Measurements from ENCODE around the gene ZNF124.

- TF ChIP-seq POLR2AphosphoS5 (IDR thresholded peaks at IDR 0.05) (no peak), POLR2A (IDR thresholded peaks at IDR 0.05) (no peak), EP300 (IDR thresholded peaks at IDR 0.05) (no peak)
- TF ChIP-seq, protein P1, sequence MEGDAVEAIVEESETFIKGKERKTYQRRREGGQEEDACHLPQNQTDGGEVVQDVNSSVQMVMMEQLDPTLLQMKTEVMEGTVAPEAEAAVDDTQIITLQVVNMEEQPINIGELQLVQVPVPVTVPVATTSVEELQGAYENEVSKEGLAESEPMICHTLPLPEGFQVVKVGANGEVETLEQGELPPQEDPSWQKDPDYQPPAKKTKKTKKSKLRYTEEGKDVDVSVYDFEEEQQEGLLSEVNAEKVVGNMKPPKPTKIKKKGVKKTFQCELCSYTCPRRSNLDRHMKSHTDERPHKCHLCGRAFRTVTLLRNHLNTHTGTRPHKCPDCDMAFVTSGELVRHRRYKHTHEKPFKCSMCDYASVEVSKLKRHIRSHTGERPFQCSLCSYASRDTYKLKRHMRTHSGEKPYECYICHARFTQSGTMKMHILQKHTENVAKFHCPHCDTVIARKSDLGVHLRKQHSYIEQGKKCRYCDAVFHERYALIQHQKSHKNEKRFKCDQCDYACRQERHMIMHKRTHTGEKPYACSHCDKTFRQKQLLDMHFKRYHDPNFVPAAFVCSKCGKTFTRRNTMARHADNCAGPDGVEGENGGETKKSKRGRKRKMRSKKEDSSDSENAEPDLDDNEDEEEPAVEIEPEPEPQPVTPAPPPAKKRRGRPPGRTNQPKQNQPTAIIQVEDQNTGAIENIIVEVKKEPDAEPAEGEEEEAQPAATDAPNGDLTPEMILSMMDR (IDR thresholded peaks at IDR 0.05), result no peak
Measured at GRCh38 chr1:247189981-247190798, 18.4 kb upstream of the ZNF124 start.
